Panc1 (cell line): ENCODE results near the gene PTH. TPM values are rescaled to one million over a fixed set of nuclear protein-coding genes. Genes with fewer than 3 reads are reported as not detected.

Experiments used
- ATAC-seq: fragments of 200-7000 bp; cut with Tn5 transposase; 2 replicates; pipeline ENCODE4 v1.9.1; 2020; ENCODE audit warnings: mild to moderate bottlenecking, moderate library complexity
- BruUV-seq: library from RNA; stranded (reverse); fragments of 400-500 nt; replicated peaks from 2 replicates; lab custom pipeline; 2021; lab: Mats Ljungman, UMichigan
- CTCF ChIA-PET: fragments of 300-600 bp; sonication (Branson Sonifier 250); formaldehyde crosslinking; loops from one replicate; lab custom pipeline; 2022; ENCODE audit warnings: antibody characterized with exemption; lab: Charles Lee
- POLR2A ChIA-PET: fragments of 300-600 bp; sonication (Branson Sonifier 250); formaldehyde crosslinking; loops from one replicate; lab custom pipeline; 2022; ENCODE audit warnings: antibody characterized with exemption; lab: Charles Lee
- DNase-seq: peaks from one replicate; pipeline ENCODE4 v3.0.0-alpha.2; 2010; ENCODE audit warnings: low read depth, low spot score
- H3K27ac ChIP-seq: 2 replicates; pipeline ENCODE4 v1.5.1; 2011; ENCODE audit warnings: mild to moderate bottlenecking, low read length, inconsistent platforms
- H3K27me3 ChIP-seq: fragments of 200-500 bp; sonication (Bioruptor generic); 2 replicates; pipeline ENCODE4 v1.6.0; 2014; ENCODE audit warnings: low read length, inconsistent platforms; ENCODE audit not compliant: control insufficient read depth, insufficient read depth
- H3K36me3 ChIP-seq: fragments of 200-500 bp; sonication (Bioruptor generic); 2 replicates; pipeline ENCODE4 v1.5.1; 2014; ENCODE audit warnings: inconsistent platforms, mild to moderate bottlenecking, low read length, moderate library complexity; ENCODE audit not compliant: control insufficient read depth, insufficient read depth
- H3K4me1 ChIP-seq: 2 replicates; pipeline ENCODE4 v1.5.1; 2011; ENCODE audit warnings: inconsistent platforms, mild to moderate bottlenecking, low read length, moderate library complexity; ENCODE audit not compliant: control insufficient read depth, insufficient read depth
- H3K4me3 ChIP-seq, 2 experiments: 2 replicates each; pipeline ENCODE4 v1.5.1; 2011 to 2012; ENCODE audit warnings: low read depth in 2 of 2, low read length in 2 of 2, mild to moderate bottlenecking in 2 of 2, inconsistent platforms in 1 of 2, moderate library complexity in 1 of 2
- H3K9me3 ChIP-seq: fragments of 200-500 bp; sonication (Bioruptor generic); 2 replicates; pipeline ENCODE4 v1.5.1; 2014; ENCODE audit warnings: low read depth, mild to moderate bottlenecking, inconsistent platforms, low read length, moderate library complexity; ENCODE audit not compliant: control insufficient read depth, insufficient read depth
- CTCF ChIP-seq: fragments of 450-650 bp; IDR thresholded peaks from 2 replicates; pipeline ENCODE4 v1.5.1; 2017; ENCODE audit warnings: mild to moderate bottlenecking
- POLR2AphosphoS5 ChIP-seq: IDR thresholded peaks from 2 replicates; pipeline ENCODE4 v1.6.1; 2012; ENCODE audit warnings: mild to moderate bottlenecking, low read depth, low read length, moderate library complexity
- REST ChIP-seq, 2 experiments: IDR thresholded peaks; 2 replicates each; pipeline ENCODE4 v1.6.1; 2011 to 2012; ENCODE audit warnings: low read depth in 2 of 2, control low read depth in 1 of 2, low read length in 1 of 2, mild to moderate bottlenecking in 1 of 2, moderate library complexity in 1 of 2; ENCODE audit not compliant: insufficient read depth in 1 of 2
- SIN3A ChIP-seq: IDR thresholded peaks from 2 replicates; pipeline ENCODE4 v1.6.1; 2012; ENCODE audit warnings: low read depth, mild to moderate bottlenecking, low read length, moderate library complexity, borderline replicate concordance; ENCODE audit not compliant: insufficient read depth
- TCF7L2 ChIP-seq: IDR thresholded peaks from 2 replicates; pipeline ENCODE4 v1.6.1; 2011; ENCODE audit warnings: mild to moderate bottlenecking, low read depth, low read length, inconsistent platforms
- in situ Hi-C: cut with HindIII; loops from 2 replicates; pipeline ENCODE4 v1.10.0; 2016; ENCODE audit warnings: low sequenced_read_pairs, low pct_unique_long_range_greater_than_20kb
- intact Hi-C: fragments of 100-400 bp; cut with micrococcal nuclease; formaldehyde crosslinking; loops from one replicate; pipeline ENCODE4 v1.10.0; 2022; ENCODE audit not compliant: unreplicated experiment
- total RNA-seq: library from RNA; stranded (reverse); gene quantifications from one replicate; pipeline ENCODE4 v1.2.1, GENCODE V29; 2021; ENCODE audit not compliant: unreplicated experiment

PTH gene
- total RNA-seq, 1 experiment from 2014 or later = not detected

- Histone ChIP-seq H3K4me3 (no peak overlapping the region), H3K4me1 (no peaks in the 10 kb centered on the region), H3K27me3 (no peaks in the 10 kb centered on the region), H3K27ac (no peak overlapping the region), H3K9me3 (no peaks in the 10 kb centered on the region; the same call in 1 of the 2 replicates), H3K36me3 (no peaks in the 10 kb centered on the region)
- no peak for TF ChIP-seq SIN3A
- TF ChIP-seq CTCF = no peak
- TF ChIP-seq TCF7L2 = no peak
- no peak for TF ChIP-seq REST (IDR thresholded peaks at IDR 0.05; ENCODE audit: insufficient read depth in 1 of 2, low read depth in 2 of 2, low read length in 1 of 2)
- no peak for TF ChIP-seq POLR2AphosphoS5
- intact Hi-C loops (no loop called here), in situ Hi-C loops (no loop called here)
- POLR2A ChIA-PET = no interaction called here
- CTCF ChIA-PET = interaction anchor here (0.8 kb wide), 1 partner anchor 14 kb away, joined by 3 read pairs; the partner anchor contains the start of gene BTBD10
- no peak for ATAC-seq
- BruUV-seq = no TSS peak
- no peak for DNase-seq
These were observed 46.3 kb downstream of the PTH start for GRCh38 chr11:13449522-13449921.

- in situ Hi-C loops (no loop called here), intact Hi-C loops (no loop called here)
- ChIA-PET CTCF (no interaction called here), POLR2A (no interaction called here)
- Histone ChIP-seq H3K36me3 (no peaks in the 10 kb centered on the region), H3K9me3 (no peaks in the 10 kb centered on the region; the same call in 1 of the 2 replicates), H3K27me3 (no peaks in the 10 kb centered on the region), H3K4me1 (no peaks in the 10 kb centered on the region), H3K4me3 (no peak overlapping the region), H3K27ac (no peak overlapping the region; the same call in 1 of the 2 replicates)
- no peak for ATAC-seq
- TF ChIP-seq POLR2AphosphoS5 (no peak), TCF7L2 (no peak), SIN3A (no peak), REST (IDR thresholded peaks at IDR 0.05; ENCODE audit: insufficient read depth in 1 of 2, low read depth in 2 of 2, low read length in 1 of 2) (no peak), CTCF (no peak)
- DNase-seq = no peak
- BruUV-seq = no TSS peak
These were observed 46.9 kb downstream of the PTH start for GRCh38 chr11:13448876-13449275.
